ENCODE measurements around the gene C1orf74. TPM values are rescaled to one million over a fixed set of nuclear protein-coding genes. Genes with fewer than 3 reads are reported as not detected.

C1orf74 gene
- polyA plus RNA-seq, 3 donors, result 3.4 to 3.8 (median 3.7) TPM

- no peak for DNase-seq (ENCODE audit: extremely low read depth in 1 of 11, low read depth in 9 of 11, low spot score in 4 of 11)
Measured at GRCh38 chr1:209755926-209756614, 28.3 kb downstream of the C1orf74 start, which contains the start of gene TRAF3IP3. Gene TRAF3IP3 (plus strand): TSS chr1:209756053. CDS start chr1:209760040, 3,987 bp downstream.

- no peak for DNase-seq (ENCODE audit: extremely low read depth in 1 of 11, low read depth in 9 of 11, low spot score in 4 of 11)
Measured at GRCh38 chr1:209755256-209755655, 29.1 kb downstream of the C1orf74 start.

- no peak for DNase-seq (ENCODE audit: extremely low read depth in 1 of 11, low read depth in 9 of 11, low spot score in 4 of 11)
Measured at GRCh38 chr1:209752890-209753289, 31.5 kb downstream of the C1orf74 start.

GRCh38 chr1:209751627-209752231, 32.6 kb downstream of the C1orf74 start:
- DNase-seq (ENCODE audit: extremely low read depth in 1 of 11, low read depth in 9 of 11, low spot score in 4 of 11), result no peak

- no peak for DNase-seq (ENCODE audit: extremely low read depth in 1 of 11, low read depth in 9 of 11, low spot score in 4 of 11)
Measured at GRCh38 chr1:209749670-209750323, 34.6 kb downstream of the C1orf74 start.

GRCh38 chr1:209749205-209749604, 35.2 kb downstream of the C1orf74 start:
- DNase-seq (ENCODE audit: extremely low read depth in 1 of 11, low read depth in 9 of 11, low spot score in 4 of 11), result no peak

GRCh38 chr1:209748620-209749019, 35.7 kb downstream of the C1orf74 start:
- DNase-seq (ENCODE audit: extremely low read depth in 1 of 11, low read depth in 9 of 11, low spot score in 4 of 11), result no peak

GRCh38 chr1:209747580-209748262, 36.6 kb downstream of the C1orf74 start:
- peak; percentile 55 to 83 (median 75) for DNase-seq (ENCODE audit: extremely low read depth in 1 of 11, low read depth in 9 of 11, low spot score in 4 of 11)

GRCh38 chr1:209746451-209747165, 37.8 kb downstream of the C1orf74 start:
- DNase-seq (ENCODE audit: extremely low read depth in 1 of 11, low read depth in 9 of 11, low spot score in 4 of 11), result no peak

- no peak for DNase-seq (ENCODE audit: extremely low read depth in 1 of 11, low read depth in 9 of 11, low spot score in 4 of 11)
Measured at GRCh38 chr1:209743145-209743482, 41.2 kb downstream of the C1orf74 start.

- DNase-seq (ENCODE audit: extremely low read depth in 1 of 11, low read depth in 9 of 11, low spot score in 4 of 11), result no peak
Measured at GRCh38 chr1:209742409-209743144, 41.8 kb downstream of the C1orf74 start.

- DNase-seq (ENCODE audit: extremely low read depth in 1 of 11, low read depth in 9 of 11, low spot score in 4 of 11), result no peak
Measured at GRCh38 chr1:209741889-209742288, 42.5 kb downstream of the C1orf74 start.

- no peak for DNase-seq (ENCODE audit: extremely low read depth in 1 of 11, low read depth in 9 of 11, low spot score in 4 of 11)
Measured at GRCh38 chr1:209741193-209741592, 43.2 kb downstream of the C1orf74 start.

- no peak for DNase-seq (ENCODE audit: extremely low read depth in 1 of 11, low read depth in 9 of 11, low spot score in 4 of 11)
Measured at GRCh38 chr1:209738270-209738669, 46.1 kb downstream of the C1orf74 start.

- DNase-seq (ENCODE audit: extremely low read depth in 1 of 11, low read depth in 9 of 11, low spot score in 4 of 11), result no peak
Measured at GRCh38 chr1:209737118-209737505, 47.2 kb downstream of the C1orf74 start.

- no peak for DNase-seq (ENCODE audit: extremely low read depth in 1 of 11, low read depth in 9 of 11, low spot score in 4 of 11)
Measured at GRCh38 chr1:209736490-209737117, 47.8 kb downstream of the C1orf74 start.

GRCh38 chr1:209733409-209734192, 50.8 kb downstream of the C1orf74 start:
- no peak for DNase-seq (ENCODE audit: extremely low read depth in 1 of 11, low read depth in 9 of 11, low spot score in 4 of 11)
